ENCODE data around the gene CHCHD10.
A peak's percentile ranks its signal among the peaks of the same experiment; 100 is the strongest.

CHCHD10 gene

DNA sequence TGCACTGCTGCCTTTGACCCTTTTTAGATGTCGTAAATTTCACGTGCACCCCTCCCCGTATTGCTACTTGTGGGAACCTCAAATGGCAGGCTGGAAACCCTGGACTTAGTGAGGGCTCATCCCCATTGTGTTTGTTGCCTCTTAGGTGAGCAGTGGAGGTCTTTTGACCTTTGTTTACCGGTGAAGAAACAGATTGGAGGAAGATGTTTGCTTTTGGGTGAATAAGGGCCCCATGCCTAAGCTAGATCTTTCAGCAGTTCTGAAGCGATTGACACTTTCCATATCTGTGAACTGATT lies 19.8 kb upstream of the CHCHD10 start:
- DNase-seq (ENCODE audit: low read depth), result no peak

DNA sequence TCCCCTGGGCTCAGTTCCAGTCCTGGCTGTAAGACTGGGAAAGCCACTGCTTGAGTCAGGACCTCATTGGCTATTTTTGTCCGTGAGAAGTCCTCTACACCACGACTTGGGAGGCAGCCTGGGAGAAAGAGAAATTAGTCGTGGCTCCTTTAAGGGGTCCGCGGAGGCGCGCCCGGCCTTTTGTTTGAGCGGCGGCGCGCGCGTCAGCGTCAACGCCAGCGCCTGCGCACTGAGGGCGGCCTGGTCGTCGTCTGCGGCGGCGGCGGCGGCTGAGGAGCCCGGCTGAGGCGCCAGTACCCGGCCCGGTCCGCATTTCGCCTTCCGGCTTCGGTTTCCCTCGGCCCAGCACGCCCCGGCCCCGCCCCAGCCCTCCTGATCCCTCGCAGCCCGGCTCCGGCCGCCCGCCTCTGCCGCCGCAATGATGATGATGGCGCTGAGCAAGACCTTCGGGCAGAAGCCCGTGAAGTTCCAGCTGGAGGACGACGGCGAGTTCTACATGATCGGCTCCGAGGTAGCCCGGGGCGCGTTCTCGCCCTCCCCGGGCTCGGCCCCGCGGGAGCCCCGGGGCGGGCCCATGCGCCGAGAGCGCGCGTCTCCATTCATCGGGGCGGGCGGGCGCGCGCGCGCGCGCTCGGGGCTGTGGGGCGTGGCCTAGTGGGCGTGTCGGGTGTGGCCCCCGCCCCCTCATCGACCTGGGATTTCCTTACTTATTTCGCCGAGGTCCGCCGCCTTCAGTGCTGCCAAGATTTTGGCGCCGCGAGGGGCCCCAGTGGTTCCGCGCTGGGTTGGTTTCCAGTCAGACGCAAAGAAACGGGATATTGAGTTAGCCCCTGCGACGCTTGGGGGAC lies 19.2 kb upstream of the CHCHD10 start, which contains the start of gene SMARCB1:
Gene SMARCB1, plus strand, starts transcription at position 215 of the 848 bp plus-strand sequence. Its CDS starts 204 bp downstream, at position 419.
- peak; percentile 96 for DNase-seq (ENCODE audit: low read depth)

DNA sequence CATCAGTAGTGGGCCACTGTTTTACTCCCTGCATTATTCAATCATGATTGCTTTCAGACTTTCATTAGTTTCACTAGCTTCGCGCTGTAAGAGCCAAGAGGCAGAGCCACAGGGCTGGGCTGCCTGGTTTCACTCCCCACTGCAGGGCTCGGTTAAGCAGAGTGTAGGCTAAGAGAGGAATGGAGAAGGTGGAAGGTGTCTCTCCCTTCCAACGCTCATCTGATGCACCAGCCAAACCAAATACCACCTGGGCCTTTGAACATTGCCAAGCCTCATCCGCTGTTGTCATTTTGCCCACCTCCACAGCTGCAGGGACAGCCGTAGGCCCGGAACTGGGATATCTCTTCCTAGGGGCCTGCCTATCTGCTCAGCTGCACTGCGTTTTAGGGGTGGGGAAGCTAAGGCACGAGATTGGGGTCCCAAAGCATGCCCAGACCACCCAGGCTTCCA lies 18.5 kb upstream of the CHCHD10 start:
- DNase-seq (ENCODE audit: low read depth), result no peak

DNA sequence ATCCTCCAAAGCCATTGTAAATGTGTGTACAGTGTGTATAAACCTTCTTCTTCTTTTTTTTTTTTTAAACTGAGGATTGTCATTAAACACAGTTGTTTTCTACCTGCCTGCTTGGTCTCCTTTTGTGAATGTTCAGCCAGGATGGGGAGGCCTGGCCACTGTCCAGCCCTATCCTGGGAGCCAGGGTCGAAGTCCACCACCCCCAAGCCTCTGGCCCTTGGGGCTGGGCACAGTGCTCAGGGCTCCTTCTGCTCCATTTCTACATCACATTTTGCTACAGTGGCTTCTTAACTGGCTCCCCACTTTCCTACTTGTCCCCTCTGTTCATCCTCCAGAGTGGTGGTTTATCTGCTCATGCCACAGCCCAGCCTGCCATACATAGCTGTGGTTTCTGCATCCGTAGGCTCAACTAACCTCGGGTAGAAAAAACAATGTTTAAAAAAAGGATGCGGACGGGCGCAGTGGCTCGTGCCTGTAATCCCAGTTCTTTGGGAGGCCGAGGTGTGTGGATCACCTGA lies 16.5 kb upstream of the CHCHD10 start:
- DNase-seq (ENCODE audit: low read depth), result no peak

DNA sequence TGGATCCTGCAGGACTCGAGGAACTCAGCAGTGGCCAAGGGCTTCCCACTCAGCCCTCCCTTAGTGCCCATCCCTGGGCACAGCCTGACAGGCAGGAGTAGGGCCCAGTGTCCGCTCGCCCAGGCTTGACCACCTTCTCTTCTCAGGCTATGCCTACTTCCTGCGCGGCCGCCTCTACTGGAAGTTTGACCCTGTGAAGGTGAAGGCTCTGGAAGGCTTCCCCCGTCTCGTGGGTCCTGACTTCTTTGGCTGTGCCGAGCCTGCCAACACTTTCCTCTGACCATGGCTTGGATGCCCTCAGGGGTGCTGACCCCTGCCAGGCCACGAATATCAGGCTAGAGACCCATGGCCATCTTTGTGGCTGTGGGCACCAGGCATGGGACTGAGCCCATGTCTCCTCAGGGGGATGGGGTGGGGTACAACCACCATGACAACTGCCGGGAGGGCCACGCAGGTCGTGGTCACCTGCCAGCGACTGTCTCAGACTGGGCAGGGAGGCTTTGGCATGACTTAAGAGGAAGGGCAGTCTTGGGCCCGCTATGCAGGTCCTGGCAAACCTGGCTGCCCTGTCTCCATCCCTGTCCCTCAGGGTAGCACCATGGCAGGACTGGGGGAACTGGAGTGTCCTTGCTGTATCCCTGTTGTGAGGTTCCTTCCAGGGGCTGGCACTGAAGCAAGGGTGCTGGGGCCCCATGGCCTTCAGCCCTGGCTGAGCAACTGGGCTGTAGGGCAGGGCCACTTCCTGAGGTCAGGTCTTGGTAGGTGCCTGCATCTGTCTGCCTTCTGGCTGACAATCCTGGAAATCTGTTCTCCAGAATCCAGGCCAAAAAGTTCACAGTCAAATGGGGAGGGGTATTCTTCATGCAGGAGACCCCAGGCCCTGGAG lies 15.7 kb upstream of the CHCHD10 start:
- DNase-seq (ENCODE audit: low read depth), result no peak

DNA sequence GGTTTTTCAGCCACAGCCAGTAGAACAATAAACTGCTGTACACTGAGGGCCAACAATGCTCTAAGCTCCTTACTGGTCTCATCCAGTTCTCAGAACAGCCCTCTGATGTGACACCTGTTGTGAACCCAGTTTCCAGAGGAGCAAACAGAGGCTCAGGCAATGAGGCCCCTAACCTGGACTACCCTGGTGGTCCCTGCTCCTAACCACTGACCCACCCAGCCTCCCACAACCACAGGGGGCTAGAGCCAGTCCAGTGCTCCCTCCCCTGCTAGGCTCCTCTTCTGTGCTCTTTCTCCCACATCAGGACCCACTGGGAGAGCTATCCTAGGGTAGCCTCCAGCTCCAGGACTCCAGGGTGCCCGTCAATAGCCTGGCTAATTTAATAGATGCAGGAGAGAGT lies 14.9 kb upstream of the CHCHD10 start:
- no peak for DNase-seq (ENCODE audit: low read depth)

DNA sequence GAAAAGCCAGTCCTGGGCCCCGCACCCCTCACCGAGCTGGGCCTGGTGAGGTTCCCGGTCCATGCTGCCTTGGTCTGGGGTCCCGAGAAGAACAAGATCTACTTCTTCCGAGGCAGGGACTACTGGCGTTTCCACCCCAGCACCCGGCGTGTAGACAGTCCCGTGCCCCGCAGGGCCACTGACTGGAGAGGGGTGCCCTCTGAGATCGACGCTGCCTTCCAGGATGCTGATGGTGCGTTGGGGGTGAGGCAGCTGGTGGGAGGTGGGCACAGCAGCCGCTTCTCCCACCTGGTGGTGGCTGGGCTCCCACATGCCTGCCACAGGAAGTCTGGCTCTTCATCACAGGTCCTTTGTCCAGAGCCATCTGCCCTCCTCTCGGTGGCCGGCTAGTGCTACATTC lies 14.5 kb upstream of the CHCHD10 start:
- no peak for DNase-seq (ENCODE audit: low read depth)

DNA sequence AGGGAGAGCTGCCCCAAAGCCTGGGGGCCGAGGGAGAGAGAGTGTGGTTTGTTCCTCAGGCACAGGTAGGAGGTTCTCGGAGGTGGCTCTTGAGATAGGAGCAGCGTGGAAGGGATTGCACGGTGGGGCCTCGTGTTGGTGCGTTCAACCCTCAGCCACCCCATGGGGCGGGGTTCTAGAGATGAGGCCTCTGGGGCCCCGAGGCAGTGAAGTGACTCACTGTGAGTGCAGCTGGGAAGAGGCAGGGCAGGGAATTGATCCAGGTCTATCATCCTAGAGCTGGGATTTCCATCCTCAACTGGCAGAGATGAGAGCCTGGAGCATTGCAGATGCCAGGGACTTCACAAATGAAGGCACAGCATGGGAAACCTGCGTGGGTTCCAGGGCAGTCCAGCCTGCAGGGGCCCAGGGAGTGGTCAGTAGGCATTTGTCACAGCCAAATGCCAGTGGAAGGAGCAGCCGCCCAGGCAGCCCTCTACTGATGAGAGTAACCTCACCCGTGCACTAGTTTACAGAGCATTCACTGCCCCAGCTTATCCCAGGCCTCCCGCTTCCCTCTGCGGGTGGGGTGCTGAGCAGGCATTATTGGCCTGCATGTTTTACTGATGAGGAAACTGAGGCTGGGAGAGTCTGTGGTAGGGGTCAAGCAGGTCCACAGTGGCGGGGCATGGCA lies 13.9 kb upstream of the CHCHD10 start:
- DNase-seq (ENCODE audit: low read depth), result no peak

DNA sequence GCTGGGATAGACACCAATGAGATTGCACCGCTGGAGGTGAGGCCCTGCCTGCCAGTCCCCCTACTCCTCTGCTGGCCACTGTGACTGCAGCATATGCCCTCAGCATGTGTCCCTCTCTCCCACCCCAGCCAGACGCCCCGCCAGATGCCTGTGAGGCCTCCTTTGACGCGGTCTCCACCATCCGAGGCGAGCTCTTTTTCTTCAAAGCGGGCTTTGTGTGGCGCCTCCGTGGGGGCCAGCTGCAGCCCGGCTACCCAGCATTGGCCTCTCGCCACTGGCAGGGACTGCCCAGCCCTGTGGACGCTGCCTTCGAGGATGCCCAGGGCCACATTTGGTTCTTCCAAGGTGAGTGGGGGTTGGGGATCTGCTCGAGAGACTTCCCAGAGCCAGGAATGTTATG lies 13.3 kb upstream of the CHCHD10 start:
- no peak for DNase-seq (ENCODE audit: low read depth)

DNA sequence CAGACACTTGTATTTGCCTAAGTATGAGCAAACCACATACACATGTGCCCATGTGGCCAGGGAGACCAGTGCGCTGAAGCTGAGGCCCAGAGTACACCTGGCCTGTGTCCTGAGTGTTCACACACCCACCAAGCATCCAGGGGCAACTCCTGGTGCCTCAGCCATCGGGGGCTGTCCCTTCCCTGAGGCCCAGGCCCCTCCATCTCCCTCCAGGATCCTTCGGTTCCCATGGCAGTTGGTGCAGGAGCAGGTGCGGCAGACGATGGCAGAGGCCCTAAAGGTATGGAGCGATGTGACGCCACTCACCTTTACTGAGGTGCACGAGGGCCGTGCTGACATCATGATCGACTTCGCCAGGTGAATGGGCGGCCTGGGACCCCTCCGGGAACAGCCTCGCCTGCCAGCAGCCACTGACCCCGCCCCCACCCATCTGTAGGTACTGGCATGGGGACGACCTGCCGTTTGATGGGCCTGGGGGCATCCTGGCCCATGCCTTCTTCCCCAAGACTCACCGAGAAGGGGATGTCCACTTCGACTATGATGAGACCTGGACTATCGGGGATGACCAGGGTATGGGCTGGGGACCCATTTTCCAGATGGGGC lies 12.5 kb upstream of the CHCHD10 start:
- no peak for DNase-seq (ENCODE audit: low read depth)

DNA sequence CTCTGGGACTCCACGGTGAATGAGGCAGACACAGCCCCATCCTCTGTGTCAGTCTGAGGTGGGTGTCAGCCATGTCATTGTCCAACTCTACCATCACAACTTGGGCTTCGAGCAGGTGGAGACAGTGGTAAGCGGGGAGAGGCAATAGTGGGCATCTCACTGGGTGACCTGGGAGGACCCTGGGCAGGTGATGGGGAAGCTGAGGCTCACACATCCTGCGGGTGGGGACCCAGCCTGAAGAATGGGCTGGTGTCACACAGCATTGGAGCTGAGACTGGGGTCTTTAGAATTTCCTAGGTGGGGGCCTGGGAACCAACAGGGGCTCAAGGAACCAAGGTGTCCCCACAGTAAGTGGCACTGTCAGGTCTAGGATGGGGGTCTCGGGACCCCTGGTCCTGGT lies 12.0 kb upstream of the CHCHD10 start:
- no peak for DNase-seq (ENCODE audit: low read depth)

DNA sequence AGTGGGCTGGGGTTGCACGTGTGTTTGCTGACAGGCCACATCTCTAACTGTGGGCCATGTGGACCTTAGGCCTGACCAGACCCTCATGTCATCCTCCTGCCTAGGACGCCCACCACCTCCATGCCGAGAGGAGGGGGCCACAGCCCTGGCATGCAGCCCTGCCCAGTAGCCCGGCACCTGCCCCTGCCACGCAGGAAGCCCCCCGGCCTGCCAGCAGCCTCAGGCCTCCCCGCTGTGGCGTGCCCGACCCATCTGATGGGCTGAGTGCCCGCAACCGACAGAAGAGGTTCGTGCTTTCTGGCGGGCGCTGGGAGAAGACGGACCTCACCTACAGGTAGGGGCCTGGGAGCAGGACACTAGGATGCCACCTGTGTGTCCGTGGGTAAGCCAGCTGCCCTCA lies 11.3 kb upstream of the CHCHD10 start:
- DNase-seq (ENCODE audit: low read depth), result no peak

DNA sequence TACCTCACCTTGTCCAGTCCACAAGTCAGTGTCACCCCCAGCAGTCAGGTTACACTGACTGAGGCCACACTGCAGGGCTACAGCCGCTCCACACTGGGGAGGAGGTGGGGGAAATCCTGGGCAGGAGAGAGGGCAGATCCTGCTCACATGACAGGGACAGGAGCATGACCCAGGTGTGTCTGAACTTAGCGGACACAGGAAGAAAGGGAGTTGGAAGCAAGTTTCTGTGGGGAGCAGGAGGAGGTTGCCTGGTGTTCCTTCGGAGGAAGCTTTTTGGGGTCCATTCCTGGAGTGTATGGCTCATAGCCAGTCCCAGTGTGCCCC lies 10.8 kb upstream of the CHCHD10 start:
- no peak for DNase-seq (ENCODE audit: low read depth)

DNA sequence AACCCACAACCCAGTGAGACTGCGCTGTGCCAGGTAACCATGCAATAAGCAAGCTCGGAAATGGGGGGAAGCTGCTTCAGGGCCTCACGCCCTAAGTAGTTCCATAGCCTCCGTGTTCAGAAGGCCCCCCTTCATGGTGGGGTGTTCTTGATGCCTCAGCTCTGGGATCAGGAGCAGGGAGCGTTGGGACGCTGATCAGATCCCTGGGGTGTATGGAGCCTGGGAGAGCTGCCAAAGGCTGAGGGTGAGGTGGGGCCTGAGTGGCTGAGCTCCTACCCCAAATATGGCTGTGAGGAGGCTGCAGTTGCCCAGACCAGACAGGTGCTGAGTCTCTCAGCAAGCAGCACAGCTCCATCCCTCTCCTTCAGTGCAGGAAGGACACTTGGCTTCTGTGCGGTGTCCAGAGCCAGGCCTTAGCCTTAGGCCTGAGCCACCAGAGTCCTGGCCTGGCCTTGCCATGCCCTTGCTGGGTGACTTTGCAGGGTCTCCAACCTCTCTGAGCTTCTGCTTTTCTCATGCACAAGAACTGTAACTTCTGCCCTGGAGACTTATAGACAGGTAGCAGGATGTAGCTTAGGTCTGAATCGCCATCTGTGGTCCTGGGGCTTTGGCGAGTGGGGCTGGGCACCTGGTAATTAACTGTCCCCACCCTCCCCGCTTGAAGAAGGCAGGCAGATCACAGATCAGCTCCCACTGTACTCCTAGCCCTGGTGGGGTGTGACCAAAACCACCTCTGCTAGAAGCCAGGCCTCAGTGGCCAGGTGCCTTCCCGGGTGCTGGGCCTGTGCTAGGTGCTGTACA lies 10.2 kb upstream of the CHCHD10 start:
- no peak for DNase-seq (ENCODE audit: low read depth)

DNA sequence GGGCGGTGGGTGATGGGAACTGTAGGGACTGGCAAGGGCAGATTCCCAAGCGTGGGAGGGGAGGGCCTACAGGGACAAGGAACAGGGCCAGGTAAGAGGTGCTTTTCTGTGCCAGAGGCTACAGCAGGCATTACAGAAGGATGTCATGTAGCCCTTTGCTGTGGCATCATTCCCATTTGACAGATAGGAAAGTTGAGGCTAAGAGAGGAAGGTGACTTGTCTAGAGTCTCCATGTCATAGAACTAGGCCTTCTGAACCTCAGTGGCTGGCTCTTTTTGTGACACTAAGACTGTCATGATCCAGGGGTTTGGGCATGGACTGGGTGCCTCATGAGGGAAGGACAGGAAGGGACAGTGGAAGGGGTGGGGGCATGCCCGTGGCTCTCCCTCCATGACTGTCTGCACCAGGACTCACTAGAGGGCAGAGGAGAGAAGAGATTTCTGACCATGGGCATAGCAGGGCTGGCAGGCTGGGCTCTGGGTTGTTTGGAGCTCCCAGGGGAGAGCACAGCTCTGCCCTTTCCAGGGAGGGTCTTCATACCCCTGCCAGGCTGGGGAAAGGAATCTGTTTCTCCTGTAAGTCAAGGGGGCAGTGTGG lies 8.1 kb upstream of the CHCHD10 start:
- no peak for DNase-seq (ENCODE audit: low read depth)

DNA sequence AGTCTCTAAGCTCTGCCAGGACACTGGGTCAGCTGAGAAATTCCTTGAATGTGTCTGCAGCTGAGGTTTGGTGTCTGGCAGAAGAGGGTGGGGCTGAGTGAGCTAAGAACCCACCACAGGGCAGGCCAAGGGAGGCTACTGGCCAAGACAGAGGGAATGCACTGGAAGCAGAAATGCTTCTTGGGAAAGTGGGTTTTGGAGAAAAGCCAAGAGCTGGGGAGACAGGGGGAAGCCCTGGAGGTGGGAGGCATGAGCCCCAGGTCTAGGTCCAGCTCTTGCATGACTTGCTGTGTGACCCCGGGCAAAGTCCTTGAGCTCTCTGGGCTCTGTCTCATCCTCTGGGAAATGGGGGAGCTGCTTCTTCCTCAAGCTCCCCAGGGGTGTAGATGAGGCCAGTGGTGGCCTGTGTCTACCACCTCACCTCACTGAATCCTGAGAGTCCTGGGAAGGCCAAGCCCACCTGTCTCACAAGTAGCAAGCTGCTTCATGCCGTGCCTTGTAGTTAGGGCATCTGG lies 7.2 kb upstream of the CHCHD10 start:
- DNase-seq (ENCODE audit: low read depth), result no peak

DNA sequence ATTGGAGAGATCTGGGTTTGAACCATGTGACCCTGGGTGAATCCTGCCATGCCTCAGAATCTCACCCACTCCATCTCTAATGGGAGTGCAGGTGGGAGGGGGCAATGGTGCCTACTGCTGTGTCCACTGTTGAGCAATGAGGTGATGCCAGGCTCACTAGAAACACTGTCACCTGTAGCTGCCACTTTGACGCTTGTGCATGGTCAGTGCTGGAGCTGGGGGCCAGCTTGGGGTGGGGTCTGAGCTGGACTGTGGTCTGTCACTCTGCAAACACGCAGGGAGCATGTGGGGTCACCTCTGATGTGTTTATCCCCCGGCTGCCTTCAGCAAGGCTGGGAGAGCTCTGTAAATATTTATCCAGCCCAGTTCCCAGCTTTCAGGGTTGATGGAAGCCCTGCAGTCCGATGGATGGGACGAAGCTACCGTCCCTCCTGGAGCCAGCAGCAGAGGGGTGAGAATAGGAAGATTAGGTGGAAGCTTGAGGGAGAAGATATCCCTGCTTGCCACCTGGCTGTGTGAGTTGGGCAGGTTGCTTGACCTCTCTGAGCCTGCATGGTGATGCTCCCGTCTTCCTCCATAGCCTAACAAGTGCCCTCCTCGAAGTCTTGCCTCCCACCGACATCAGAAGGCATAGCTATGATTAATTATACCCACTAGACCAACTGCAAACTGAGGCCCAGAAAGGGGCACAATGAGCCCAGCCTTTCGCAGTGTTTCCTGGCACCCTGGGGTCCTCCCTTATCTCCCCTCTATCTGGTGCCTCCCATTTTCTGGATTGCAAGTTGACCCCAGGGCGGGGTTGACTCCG lies 6.5 kb upstream of the CHCHD10 start:
- DNase-seq (ENCODE audit: low read depth), result no peak

DNA sequence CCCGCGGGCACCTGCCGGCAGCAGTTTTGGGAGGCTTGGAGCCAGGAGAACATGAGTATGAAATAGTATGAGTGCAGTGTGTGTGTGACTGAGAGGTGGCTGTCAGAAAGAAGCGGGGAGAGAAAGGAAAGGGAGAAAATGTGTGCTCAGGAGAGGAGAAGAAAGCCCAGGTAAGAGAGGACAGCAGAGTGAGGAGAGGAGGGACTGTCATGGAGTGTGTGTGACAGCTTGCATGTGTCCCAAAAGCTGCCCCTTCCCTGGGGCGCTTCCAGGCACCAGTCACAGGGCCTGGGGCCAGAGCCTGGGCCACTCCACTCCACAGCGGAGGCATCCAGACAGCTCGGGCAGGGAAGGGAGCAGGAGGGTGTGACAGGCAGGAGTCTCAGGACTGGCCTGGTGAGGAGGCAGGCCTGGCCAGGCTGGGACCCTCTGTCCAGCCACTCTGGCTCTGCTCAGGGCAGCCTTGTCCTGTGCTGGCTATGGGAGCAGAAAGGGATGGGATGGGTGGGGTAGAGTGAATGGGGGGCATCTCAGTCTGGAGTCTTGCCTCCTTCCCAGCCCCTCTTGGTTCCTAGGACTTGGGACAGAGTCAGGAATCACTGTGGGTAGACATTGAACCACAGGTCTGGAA lies 5.8 kb upstream of the CHCHD10 start:
- no peak for DNase-seq (ENCODE audit: low read depth)

Measured in stimulated activated CD8-positive, alpha-beta memory T cell treated with anti-CD3 and anti-CD28 coated beads, Interleukin-15, amount 100 ng/mL, for 24 hours (primary cell).